NCI-H345 treated with DMSO at 0.1 percent for 48 hours (cell line): ENCODE data around the gene MYOC.
A peak's percentile ranks its signal among the peaks of the same experiment; 100 is the strongest.
"Not testable (repeated sequence)": the region's sequence is repeated elsewhere in the genome, so short reads cannot be mapped to it uniquely, and the experiment has no call there.

Experiments
- DNase-seq: peaks from one replicate; lab custom pipeline; 2025; ENCODE audit not compliant: unreplicated experiment; lab: John Stamatoyannopoulos, UW

MYOC gene

DNA sequence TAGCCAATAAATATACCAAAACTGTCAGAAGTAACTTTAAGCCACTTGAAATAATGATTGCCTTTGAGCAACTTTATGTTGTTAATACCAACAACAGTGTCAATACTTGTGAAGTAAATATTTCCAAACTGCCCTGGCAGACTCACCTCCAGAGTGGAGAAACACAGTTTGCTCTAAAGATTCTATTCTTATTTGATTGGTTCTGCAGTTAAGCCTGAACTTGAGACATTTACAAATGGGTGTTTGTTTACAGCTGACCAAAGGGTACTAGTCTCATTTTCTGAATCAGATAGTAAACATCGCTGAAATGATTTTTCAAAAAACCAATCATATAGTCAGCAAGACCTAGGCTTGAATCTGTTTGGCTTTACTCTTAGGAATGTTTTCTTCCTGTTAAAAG is 1.3 kb upstream of the MYOC start:
- DNase-seq, result no peak

DNA sequence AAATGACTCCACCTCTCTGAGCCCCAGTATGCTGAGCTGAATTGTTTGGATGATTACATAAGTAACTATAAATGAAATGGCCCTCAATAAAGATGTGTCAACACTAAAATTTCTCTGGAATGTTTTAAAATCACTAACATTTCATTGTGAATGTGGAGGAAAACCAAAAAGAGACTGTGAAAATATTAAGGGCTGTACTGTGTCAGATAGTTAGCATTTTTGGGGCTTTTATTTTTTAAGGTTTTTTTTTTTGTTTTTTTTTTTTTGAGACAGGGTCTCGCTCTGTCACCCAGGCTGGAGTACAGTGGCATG is 6.3 kb downstream of the MYOC start:
- DNase-seq, result no peak

DNA sequence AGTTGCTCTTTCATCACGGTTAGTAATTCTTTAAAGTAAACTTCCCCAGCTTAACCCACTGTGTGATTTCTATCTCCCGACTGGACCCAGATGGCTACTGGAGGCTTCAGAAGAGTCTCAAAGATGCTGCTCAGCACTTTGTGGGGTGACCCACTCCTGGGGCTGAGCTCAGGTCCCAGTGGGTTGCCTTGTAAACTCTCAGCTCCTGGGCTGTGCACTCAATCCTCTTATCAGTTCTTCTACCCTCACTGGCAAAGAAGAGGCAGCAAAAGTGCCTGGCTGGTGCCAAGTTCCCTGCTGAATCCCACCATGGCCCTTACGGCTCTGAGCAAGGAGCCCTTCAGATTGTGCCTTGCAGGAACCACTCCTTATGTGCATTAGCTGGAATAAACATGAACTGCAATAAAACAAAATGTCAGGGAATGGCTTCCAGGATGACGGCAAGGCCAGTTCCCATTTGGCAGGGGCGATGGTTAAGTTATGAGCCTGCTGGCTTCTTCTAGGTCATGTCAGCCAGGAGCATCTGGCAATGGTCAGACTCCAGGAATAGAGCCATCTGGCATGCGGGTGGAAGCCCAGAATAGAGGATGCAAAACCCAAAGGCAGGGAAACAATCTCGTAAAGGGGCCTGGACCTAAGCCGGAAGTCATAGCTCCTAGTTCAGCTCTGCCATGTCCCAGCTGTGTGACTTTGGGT is 6.8 kb downstream of the MYOC start:
- no peak for DNase-seq

DNA sequence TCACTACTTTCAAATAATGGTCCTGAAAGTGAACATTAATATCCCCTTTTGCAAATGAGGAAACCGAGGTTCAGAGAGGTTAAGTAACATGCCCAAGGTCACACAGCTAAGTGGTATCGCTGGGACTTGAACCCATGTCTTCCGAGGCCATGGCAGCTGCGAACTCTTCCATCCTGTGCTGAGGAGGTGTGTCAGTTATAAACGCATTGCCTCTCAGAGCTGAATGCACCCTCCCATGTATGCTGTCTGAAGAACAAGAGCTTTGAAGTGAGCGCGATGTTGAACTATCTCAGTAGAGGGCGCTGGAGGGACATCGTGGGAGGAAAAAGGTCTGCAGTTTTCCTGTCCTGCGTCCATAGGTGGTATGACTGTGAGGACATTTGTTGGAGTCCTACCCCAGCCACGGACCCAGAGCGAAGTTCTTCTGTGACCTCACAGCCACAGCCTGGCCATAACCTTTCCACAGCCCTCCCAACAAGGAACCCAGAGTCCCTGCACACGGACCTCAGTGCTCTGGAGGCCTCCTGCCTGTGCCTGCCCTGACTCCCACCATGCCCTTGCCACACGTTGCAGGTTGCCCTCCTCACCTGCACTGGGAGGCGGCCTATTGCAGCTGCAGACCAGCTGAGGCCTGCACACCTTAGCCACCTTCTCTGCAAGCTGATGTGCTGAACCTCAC is 7.5 kb downstream of the MYOC start:
- peak; percentile 53 for DNase-seq

DNA sequence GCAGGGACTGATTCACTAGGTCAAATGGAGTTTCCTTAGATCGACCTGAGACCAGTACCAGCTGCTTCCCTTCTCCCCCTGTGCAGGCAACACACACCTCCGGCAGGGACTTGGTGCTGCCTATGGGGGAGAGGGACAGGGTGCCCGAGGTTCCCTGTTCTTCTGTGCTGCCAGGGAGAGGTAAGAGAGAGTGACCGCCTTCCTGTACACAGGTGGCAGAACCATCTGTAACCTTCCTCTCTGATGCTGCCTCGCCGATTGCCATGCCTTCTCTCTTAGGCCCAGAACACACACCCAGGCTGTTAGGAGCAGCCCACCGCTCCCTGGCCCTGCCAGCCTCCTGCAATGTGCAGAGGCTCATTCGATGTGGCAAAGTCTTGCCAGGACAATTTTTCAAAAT is 9.3 kb downstream of the MYOC start:
- DNase-seq, result no peak

DNA sequence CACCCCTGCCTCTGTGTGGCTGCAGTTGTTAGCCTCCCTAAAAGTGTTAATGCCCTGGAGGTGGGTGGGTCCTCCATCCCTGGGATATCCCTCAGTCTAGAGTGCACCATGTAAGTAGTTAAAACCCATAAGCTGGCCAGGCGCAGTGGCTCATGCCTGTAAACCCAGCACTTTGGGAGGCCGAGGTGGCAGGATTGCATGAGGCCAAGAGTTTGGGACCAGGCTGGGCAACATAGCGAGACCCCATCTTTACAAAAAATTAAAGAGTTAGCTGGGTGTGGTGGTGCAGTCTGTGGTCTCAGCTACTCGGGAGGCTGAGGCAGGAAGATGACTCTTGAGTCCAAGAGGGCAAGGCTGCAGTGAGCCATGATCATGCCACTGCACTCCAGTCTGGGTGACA is 10.3 kb downstream of the MYOC start:
- no peak for DNase-seq

DNA sequence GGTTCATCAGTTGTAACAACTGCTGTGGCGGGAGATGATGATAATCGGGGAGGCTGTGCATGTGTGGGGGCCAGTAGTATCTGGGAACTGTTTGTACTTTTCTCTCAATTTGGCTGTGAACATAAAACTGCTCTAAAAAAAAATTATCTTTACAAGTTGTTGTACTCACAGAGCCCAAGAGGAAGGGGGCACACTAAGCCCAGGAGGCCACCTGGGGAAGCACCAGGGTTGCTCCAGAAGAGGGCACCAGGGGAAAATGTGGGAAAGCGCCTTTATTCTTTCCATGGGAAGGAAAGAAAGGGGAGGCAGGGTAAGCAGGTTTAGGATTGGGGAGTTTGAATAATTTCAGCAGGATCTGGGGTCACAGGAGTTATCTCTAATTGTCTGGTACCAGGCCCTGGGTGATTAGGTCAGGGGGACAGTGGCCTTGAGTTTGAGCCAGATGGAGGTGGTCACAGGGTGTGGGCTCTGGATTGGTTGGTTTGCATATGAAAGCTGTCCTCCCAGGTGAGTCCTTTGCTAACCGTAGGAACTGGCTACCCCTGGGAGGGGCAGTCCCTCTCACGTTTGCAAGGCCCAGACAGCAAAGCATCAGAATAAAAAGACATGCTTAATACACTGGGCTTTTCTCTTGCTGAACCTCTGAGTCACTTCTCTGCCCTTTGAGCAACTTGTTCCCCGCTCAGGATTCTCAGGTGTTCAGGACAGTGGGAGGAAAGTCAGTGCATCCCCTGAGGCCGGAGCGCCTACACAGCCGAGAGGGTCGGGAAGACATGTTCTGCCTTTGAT is 11.2 kb downstream of the MYOC start:
- DNase-seq, result no peak

DNA sequence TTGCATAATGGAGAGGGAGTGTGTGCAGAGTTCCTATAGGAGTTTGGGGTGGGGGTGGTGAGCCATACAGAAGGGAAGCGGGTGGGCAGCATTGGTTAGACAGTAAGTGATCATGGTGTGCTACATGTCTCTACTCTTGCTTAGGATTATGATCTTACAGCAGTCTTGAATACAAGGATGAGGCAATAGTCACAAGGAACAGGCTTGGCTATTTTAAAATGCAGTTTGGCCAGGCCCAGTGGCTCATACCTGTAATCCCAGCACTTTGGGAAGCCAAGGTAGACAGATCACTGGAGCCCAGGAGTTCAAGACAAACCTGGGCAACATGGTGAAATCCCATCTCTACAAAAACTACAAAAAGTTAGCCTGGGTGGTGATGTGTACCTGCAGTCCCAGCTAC is 12.3 kb downstream of the MYOC start:
- no peak for DNase-seq

DNA sequence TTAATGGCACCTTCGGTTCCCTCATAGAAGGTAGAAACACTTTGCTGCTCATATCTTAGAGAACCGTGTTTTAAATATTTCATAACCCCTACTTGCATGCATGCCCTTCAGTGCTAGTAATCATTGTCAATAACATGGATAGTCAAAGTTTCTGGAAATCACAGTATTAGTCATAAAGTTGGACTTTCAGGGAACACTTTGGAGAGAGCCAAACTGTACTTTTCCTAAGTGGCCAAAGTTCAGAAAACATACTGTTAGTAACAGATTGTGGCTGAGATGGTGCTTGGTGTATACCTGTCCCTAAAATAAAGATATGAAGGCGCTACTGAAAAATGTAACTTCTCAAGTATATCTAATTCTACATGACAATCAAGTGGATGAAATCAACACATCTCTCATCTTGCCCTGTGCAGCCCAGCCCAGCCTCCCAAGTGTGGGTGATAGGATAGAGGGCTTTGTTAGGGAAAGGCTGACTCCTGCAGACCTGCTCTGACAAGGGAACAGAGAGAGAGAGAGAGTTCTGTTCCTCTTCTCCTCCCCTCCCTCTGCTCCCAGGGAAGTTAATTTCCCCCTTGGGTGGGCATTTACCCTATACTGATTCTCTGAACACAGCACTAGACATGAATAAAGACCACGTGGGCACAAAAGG is 14.4 kb downstream of the MYOC start:
- no peak for DNase-seq

DNA sequence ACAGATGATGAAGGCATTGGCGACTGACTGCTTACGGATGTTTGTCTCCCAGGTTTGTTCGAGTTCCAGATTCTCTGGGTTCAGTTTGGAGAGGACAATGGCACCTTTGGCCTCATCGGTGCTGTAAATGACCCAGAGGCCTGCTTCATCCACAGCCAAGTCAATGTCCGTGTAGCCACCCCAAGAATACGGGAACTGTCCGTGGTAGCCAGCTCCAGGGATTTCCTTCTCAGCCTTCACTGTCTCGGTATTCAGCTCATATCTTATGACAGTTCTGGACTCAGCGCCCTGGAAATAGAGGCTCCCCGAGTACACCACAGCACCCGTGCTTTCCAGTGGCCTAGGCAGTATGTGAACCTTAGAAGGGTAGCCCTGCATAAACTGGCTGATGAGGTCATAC is 16.3 kb downstream of the MYOC start:
- DNase-seq, result no peak

DNA sequence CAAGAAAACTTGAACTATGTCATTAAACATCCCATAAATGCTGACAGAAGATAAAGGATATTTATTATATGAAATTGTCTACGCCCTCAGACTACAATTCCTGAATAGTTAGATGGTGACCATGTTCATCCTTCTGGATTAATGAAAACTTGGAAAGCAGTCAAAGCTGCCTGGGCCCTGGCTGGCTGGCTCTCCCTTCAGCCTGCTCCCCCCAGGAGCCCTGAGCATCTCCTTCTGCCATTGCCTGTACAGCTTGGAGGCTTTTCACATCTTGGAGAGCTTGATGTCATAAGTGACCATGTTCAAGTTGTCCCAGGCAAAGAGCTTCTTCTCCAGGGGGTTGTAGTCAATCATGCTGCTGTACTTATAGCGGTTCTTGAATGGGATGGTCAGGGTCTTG is 16.8 kb downstream of the MYOC start:
- no peak for DNase-seq

DNA sequence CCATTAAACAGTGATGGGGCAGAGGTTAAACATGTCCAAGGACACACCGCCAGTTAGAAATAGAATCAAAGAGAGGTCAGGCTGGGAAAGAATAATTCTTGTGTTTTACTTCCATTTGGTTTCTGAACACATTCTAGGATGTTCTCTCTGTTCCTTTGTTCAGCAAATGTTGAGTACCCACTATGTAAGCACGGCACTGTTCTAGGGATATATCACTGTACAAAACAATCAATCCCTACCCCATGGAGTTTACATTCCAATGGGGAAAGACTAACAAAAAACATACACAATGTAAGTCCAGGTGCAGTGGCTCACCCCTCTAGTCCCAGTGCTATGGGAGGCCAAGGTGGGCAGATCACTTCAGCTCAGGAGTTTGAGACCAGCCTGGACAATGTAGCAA is 24.3 kb downstream of the MYOC start:
- no peak for DNase-seq

DNA sequence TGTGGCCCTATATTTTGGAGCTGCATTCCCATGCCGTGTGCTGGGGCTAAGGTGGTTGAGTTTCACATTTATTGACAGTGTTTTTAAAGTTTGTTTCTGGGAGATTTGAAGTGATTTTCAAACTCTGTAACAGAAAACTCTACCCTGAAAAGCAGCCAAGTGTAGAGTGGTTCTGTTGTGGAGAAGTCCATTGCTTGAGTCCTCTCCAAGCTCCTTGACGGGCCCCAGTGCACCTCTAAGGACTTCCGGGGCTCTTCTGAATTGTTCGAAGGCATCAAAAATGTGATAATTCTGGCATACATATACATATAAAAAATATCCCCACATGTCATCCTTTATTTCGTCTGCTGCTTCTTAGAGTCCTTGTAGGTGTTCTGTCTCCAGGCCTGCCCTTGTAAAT is 25.5 kb downstream of the MYOC start:
- DNase-seq, result no peak

DNA sequence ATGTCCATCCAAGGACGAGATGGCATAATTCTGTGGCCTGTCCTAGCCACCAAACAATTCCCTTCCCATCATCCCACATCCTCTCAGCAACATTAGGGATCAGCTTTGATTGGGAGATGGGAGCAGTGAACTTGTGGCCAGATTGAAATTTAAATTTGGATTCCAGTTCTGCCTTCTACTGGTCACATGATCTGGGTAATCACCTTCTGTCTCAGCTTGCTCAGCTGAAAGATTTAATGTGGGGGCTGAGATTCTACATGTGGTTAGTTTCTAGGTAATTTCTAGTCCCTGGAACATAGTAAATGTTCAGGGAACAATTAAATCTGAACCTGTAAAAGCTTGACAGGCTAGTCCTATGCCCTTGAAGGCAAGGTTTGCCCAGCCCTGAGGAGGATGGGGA is 27.3 kb downstream of the MYOC start:
- DNase-seq, result no peak

DNA sequence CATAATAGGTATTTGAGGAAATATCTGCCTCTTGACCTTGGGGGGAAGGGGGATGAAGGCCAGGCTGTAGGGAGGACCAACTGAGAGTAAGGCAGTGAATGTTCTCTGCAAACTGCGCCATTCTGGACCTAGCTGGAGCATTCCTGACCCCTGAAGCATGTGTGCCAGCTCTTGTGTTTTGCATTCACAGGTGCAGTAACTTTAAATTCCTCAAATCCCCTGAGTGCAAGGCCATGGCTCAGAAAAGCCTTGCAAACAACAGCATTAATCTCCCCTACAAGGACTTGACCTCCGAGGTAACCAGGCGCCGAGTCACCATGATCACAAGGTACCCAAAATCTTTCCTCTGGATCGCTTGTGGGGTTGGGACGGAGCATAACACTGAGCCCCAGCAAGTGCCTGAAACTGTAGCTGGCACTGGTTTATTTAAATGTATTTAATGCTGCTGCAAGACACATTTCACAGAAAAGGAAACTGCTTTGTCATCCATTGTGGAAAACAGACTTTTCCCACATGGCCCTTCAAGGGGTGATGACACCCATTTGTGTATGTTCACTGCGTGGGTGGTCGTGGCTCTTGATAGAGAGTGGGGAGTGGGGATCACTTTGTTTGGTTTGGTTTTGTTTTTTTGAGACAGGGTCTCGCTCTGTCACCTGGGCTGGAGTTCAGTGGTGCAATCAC is 28.7 kb downstream of the MYOC start:
- no peak for DNase-seq

DNA sequence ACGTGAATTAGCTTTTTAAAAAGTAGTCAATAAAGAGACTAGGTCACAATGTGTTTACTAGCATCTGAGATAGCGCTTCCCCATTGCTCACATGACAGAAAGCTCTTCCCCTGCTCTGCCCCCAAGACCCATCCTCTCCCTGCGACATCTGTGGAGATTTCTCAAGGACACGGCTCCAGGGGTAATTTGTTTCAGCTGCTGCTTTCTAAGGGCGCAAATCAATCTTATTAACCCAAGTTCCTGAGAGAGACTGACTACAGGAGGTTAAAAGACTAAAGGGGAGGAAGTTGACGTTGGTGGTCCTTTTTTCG is 30.4 kb downstream of the MYOC start, which contains the start of gene MYOCOS:
MYOCOS (plus strand) TSS at position 92 of the 311 bp plus-strand sequence. CDS start 1,641 bp downstream, outside the sequence.
- no peak for DNase-seq

DNA sequence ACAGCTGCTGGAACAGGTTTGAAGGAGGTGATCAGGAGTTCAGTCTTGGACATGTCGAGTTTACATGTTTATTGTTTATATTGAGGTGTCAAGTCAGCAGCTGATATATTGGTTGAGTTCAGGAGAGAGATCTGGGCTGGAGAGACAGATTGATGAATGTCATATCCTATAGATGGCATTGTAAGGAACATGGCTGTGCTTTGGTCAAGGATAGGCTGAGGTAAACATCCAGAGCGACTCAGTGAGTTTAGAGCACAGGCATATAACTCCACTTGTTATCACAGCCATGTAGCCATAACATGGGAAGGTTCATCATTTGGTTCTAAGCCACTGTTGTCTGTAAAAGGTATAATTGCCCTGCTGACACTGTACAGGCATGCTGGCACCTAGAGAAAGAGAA is 35.9 kb downstream of the MYOC start:
- no peak for DNase-seq

DNA sequence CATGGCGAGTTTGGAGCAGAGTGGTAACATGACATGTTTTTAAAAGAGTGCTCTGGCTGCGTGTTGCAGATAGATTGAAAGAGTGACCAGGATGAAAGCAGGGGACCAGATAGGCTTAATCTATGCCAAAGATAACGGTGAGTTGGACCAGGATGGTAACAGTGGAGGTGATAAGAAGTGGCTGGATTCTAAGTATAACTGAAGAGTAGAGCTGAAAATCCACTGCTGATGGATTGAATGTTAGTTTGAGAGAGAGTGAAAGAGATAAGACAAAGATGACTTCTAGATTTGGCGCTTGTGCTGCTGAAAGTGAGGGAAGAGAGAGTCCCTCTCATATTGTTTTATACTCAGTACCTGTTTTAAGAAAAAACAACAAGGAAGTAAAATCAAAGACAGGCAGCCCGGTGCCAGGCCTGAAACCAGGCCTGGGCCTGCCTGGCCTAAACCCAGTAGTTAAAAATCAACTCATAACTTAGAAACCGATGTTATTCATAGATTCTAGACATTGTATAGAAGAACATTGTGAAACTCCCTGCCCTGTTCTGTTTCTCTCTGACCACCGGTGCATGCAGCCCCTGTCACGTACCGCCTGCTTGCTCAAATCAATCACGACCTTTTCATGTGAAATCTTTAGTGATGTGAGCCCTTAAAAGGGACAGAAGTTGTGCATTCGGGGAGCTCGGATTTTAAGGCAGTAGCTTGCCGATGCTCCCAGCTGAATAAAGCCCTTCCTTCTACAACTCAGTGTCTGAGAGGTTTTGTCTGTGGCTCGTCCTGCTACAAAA is 37.2 kb downstream of the MYOC start:
- DNase-seq, result not testable (repeated sequence)

DNA sequence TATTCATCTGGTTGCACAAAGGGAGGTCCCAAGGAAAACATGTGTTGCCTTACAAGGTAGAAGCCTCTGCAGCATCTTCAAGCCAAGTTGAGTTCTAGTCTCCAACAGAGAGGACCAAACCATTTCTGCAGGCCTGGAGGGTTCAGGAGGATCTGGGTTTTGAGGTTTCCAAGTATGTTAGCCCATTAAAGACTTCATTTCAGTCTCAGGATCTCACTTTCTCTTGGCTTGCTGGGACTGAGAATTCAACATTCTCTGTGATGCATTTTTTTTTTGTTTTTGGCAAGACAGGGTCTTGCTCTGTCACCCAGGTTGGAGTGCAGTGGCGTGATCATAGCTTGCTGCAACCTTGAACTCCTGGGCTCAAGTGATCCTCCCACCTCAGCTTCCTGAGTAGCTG is 39.2 kb downstream of the MYOC start:
- no peak for DNase-seq

DNA sequence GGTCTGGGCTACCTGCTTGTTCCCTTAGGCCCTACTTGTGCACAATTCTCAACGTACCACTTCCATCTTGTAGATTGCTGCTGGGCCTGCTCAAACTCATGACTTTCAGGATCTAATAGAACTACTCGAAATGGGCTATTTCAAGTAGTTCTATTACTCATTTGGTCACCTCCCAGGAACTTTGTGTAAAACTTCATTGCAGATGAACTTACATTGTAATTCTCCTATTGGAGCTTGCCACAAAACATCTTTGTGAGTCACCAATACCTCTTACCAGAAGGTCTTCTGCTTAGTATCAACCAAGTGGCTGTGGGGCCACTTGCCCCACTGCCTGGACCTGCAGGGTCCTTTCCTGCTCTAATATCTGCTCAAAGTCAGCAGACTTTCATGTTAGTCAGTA is 41.2 kb downstream of the MYOC start:
- DNase-seq, result no peak

DNA sequence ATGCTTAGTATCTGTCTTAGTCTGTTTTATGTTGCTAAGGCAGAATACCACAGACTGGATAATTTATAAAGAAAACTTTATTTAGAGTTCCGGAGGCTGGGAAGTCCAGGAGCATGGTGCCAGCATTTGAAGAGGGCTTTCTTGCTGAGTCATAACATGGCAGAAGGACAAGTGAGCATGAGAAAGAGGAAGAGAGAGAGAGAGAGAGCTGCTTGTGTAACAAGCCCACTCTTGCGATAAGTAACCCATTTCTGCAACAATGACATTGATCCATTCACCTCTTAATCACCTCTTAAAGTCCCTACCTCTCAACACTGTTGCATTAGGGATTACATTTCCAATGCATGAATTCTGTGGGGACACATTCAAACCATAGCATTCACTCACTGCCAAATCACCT is 42.1 kb downstream of the MYOC start:
- no peak for DNase-seq
